Muscle layer of colon (tissue), 2 donors: ENCODE data around the gene HOXD8.

Experiments
- H3K27ac ChIP-seq: one replicate; pipeline ENCODE4 v1.7.0; 2013; ENCODE audit warnings: low read depth, mild to moderate bottlenecking, low read length, moderate library complexity
- H3K27me3 ChIP-seq, 2 donors: one replicate each; pipeline ENCODE4 v1.7.0; 2013; ENCODE audit warnings: low read length in 2 of 2, mild to moderate bottlenecking in 2 of 2; ENCODE audit not compliant: insufficient read depth in 2 of 2, control insufficient read depth in 1 of 2
- H3K36me3 ChIP-seq: one replicate; pipeline ENCODE4 v1.7.0; 2013; ENCODE audit warnings: mild to moderate bottlenecking, low read length; ENCODE audit not compliant: insufficient read depth
- H3K4me1 ChIP-seq: one replicate; pipeline ENCODE4 v1.7.0; 2013; ENCODE audit warnings: mild to moderate bottlenecking, low read length; ENCODE audit not compliant: insufficient read depth
- H3K4me3 ChIP-seq, 2 donors: one replicate each; pipeline ENCODE4 v1.7.0; 2013; ENCODE audit warnings: low read length in 2 of 2, low read depth in 1 of 2, mild to moderate bottlenecking in 1 of 2, moderate library complexity in 1 of 2
- H3K9ac ChIP-seq: one replicate; pipeline ENCODE4 v1.7.0; 2013; ENCODE audit warnings: low read length
- H3K9me3 ChIP-seq: one replicate; pipeline ENCODE4 v1.7.0; 2013; ENCODE audit warnings: mild to moderate bottlenecking, low read length
- donor health status: abdominal sarcoma.
- donor health status: Adenocarcinoma of cecum.

HOXD8 gene

DNA sequence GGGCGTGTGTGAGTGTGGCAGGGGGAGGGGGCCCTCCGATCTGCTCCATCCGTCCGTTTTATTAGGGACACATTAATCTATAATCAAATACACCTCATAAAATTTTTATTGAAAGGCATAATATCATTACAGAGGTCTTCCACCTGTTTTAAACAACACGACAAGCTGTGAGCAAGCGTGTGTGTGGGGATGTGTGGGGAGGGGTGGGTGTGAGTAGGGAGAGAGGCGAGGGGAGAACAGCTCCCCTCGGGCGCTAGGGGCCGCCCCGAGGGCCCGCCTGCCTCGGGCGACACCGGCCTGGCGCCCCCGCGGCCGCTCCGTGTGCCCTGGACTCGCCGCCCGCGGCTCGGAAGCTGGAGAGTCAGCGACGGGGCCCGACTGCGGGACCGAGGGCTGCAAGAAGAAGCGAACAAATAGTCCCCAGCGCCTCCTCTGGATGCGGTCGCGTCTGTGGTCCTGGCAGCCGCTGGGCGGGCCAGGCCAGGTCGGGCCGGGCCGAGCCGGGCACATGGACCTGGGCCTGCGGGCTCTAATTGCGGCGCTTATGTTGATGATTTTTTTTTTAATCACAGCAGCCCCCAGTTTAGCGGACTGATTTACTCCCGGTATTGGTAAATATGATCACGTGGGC lies 7.3 kb upstream of the HOXD8 start:
- Histone ChIP-seq H3K9me3 (no peaks in the 10 kb centered on the region), H3K27me3 (peaks cover 18 to 41% of the 10 kb centered on the region in 2 donors), H3K27ac (peak overlapping the region; percentile 75), H3K9ac (peak overlapping the region; percentile 39), H3K36me3 (no peaks in the 10 kb centered on the region), H3K4me1 (peaks cover 10% of the 10 kb centered on the region), H3K4me3 (peak overlapping the region; percentile 56 to 84)

- H3K4me1 ChIP-seq = peaks cover 17% of the 10 kb centered on the region
- no peaks in the 10 kb centered on the region for H3K36me3 ChIP-seq
- peaks cover 12 to 34% of the 10 kb centered on the region in 2 donors for H3K27me3 ChIP-seq
- H3K4me3 ChIP-seq = peak within 1 kb of the TSS; percentile 56 to 84
- H3K9ac ChIP-seq = peak within 1 kb of the TSS; percentile 39
- peak within 1 kb of the TSS; percentile 75 for H3K27ac ChIP-seq
- H3K9me3 ChIP-seq = no peaks in the 10 kb centered on the region
Observed at GRCh38 chr2:176122683-176123410, 6.7 kb upstream of the HOXD8 start, which contains the start of gene HOXD9. Gene HOXD9 (plus strand): TSS chr2:176122719. CDS start chr2:176122769, 50 bp downstream.

DNA sequence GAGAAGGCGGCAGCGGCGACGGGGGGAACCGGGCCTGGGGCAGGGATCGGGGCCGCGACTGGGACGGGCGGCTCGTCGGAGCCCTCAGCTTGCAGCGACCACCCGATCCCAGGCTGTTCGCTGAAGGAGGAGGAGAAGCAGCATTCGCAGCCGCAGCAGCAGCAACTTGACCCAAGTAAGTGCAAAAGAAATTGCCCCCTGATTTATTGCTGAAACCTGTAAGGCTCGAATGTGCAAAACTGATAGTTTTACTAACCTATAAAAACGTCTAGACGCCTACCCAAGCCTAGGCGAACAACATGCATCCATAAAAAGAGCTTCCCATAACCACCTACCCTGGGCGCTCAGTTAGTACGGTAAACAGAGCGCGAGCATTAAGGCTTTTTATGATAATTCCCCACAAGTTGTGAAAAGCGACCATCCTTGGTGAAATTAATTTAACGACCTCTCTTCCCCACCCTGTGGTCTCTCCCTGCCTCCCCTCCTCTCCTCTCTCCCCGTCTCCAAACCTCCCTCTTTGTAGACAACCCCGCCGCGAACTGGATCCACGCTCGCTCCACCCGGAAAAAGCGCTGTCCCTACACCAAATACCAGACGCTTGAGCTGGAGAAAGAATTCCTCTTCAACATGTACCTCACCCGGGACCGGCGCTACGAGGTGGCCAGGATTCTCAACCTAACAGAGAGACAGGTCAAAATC lies 5.9 kb upstream of the HOXD8 start:
- Histone ChIP-seq H3K9ac (peak overlapping the region; percentile 29), H3K4me3 (peak overlapping the region; percentile 56 to 84), H3K9me3 (no peaks in the 10 kb centered on the region), H3K4me1 (peaks cover 23% of the 10 kb centered on the region), H3K27me3 (peaks cover 8 to 27% of the 10 kb centered on the region in 2 donors), H3K36me3 (no peaks in the 10 kb centered on the region), H3K27ac (peak overlapping the region; percentile 75)

- Histone ChIP-seq H3K4me3 (peak overlapping the region in 1 of 2 donors; percentile 84), H3K4me1 (peaks cover 23% of the 10 kb centered on the region), H3K27ac (peak overlapping the region; percentile 75), H3K36me3 (no peaks in the 10 kb centered on the region), H3K27me3 (peaks cover 4 to 23% of the 10 kb centered on the region in 2 donors), H3K9ac (peak overlapping the region; percentile 29), H3K9me3 (no peaks in the 10 kb centered on the region)
Observed at GRCh38 chr2:176124110-176124946, 5.2 kb upstream of the HOXD8 start.

GRCh38 chr2:176124947-176125771 lies 4.3 kb upstream of the HOXD8 start:
- Histone ChIP-seq H3K4me3 (peak overlapping the region in 1 of 2 donors; percentile 41), H3K4me1 (peaks cover 22% of the 10 kb centered on the region), H3K36me3 (no peaks in the 10 kb centered on the region), H3K27me3 (peaks cover 4 to 17% of the 10 kb centered on the region in 2 donors), H3K27ac (no peak overlapping the region), H3K9ac (no peak overlapping the region), H3K9me3 (no peaks in the 10 kb centered on the region)

GRCh38 chr2:176125772-176126054 lies 3.8 kb upstream of the HOXD8 start:
- Histone ChIP-seq H3K9me3 (no peaks in the 10 kb centered on the region), H3K9ac (no peak overlapping the region), H3K27me3 (peaks cover 0 to 15% of the 10 kb centered on the region in 2 donors), H3K27ac (no peak overlapping the region), H3K4me1 (peaks cover 18% of the 10 kb centered on the region), H3K36me3 (no peaks in the 10 kb centered on the region), H3K4me3 (no peak overlapping the region)

DNA sequence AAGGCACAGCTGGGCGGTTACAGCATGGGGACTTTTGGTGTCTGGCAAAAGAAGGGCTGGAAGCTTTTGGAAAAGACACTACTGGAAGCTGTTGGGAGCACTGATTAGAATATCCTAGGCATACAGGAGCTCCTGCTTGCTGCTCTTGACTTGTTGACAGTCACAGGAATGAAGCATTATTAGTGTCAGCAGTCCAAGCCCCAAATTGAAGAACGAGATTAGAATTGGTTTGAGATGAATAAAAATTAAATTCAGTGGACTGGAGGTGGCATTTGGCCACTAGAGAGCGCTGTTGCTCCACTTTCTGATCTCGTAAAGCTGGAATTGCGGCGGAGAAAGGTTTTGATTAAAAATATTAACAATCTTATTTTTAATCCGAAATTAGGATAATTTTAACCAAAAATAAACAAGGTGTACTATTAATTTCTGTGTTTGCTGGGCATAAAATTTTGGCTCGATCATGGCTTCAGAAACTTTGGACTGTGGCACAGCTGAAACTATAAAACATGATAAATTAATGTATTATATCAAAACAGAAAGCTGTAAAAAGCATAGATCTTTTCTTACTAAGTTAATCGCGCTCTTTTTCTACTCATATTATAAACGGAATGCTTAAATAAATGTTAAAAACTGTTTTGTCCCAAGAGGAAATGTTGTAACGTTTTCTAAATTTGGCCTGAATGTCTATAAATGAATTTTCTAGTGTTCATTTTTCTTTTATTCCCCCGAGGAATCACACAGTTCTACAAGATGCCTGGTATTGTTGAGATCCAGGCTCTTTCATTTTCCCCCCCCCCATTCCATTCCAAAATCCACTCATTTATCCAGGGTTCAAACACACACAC lies 2.4 kb upstream of the HOXD8 start:
- peaks cover 0 to 8% of the 10 kb centered on the region in 2 donors for H3K27me3 ChIP-seq
- peak overlapping the region; percentile 74 for H3K27ac ChIP-seq
- peak overlapping the region in 1 of 2 donors; percentile 68 for H3K4me3 ChIP-seq
- peaks cover 23% of the 10 kb centered on the region for H3K4me1 ChIP-seq
- no peaks in the 10 kb centered on the region for H3K9me3 ChIP-seq
- H3K9ac ChIP-seq = peak overlapping the region; percentile 23
- no peaks in the 10 kb centered on the region for H3K36me3 ChIP-seq

DNA sequence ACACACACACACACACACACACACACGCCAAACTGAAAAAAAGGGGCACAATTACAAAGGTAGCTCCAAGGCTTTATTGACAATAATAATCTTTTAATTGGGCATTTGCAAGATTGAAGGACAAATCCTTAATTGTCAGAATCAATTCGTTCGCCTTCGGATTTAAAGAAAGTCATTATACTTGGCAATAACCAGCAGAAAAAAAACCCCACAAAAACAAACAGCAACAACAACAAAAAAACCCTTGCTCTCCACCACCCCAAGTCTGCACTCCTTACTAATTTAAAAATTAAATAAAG lies 1.8 kb upstream of the HOXD8 start:
- Histone ChIP-seq H3K36me3 (no peaks in the 10 kb centered on the region), H3K9me3 (no peaks in the 10 kb centered on the region), H3K27ac (peak overlapping the region; percentile 74), H3K27me3 (peaks cover 0 to 7% of the 10 kb centered on the region in 2 donors), H3K4me3 (peak overlapping the region in 1 of 2 donors; percentile 68), H3K4me1 (peaks cover 28% of the 10 kb centered on the region), H3K9ac (peak overlapping the region; percentile 66)

DNA sequence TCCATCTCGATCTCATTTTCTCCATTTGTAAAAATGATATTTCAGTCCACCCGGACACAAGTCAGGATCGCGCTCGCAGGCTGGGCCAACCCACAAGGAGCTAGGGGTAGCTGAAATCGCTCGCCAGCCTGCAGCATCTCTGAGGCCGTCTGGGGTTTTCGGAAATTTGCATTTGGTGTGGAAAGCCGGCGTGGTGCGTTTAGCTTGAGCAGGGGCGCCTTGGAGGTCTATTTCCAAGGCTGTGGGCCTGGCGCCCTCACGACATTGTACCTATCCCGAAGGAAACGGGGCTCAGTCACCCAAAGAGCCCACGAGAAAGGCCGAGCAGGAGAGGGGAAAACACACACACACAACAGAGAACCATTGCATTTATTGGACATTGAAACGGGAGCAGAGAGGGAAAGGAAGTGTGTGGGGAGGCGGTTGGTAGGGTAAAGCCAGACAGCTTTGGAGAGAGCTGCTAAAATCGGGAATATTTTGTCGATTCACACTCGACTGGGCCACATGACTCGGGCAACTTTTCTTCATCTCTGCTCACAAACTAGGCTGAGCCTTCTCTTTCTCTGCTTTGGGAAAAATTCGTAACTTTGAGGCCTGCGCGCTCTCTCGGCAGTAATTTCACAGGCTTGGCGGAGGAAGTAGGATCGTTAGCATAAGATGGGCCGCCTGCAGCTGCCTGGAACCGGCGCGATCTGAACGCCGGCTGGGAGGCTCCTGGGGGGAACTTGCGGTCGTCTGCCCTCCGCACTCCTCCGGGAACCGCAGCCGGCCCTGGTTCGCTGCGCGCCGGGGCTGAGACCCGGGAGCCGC lies 1.1 kb upstream of the HOXD8 start:
- peak overlapping the region; percentile 66 for H3K9ac ChIP-seq
- H3K27me3 ChIP-seq = peaks cover 0 to under 1% of the 10 kb centered on the region in 2 donors
- H3K27ac ChIP-seq = peak overlapping the region; percentile 74
- peak overlapping the region; percentile 40 to 68 for H3K4me3 ChIP-seq
- no peaks in the 10 kb centered on the region for H3K36me3 ChIP-seq
- H3K4me1 ChIP-seq = peaks cover 34% of the 10 kb centered on the region
- H3K9me3 ChIP-seq = no peaks in the 10 kb centered on the region
